ENCODE measurements around the gene FBXO31.

The FBXO31 gene

GRCh38 chr16:87306516-87306915, 77.1 kb downstream of the FBXO31 start:
- TF ChIP-seq CTCF (IDR thresholded peaks at IDR 0.05; ENCODE audit: low read length) (no peak), EZH2 (optimal IDR thresholded peaks at IDR 0.05; ENCODE audit: low read depth, low read length) (no peak), EZH2phosphoT487 (IDR thresholded peaks at IDR 0.05; ENCODE audit: low read length) (no peak)
- H3K4me2 ChIP-seq (ENCODE audit: low read depth, low read length), result no peak overlapping the region
- DNase-seq, result no peak

GRCh38 chr16:87305505-87306391, 77.8 kb downstream of the FBXO31 start:
- Histone ChIP-seq H2AFZ (ENCODE audit: low read length) (no peak overlapping the region), H3K4me2 (ENCODE audit: low read depth, low read length) (no peak overlapping the region), H3K27ac (ENCODE audit: low read length) (no peak overlapping the region), H3K9me3 (replicated peaks; ENCODE audit: insufficient read depth, low read length) (no peaks in the 10 kb centered on the region), H3K4me1 (ENCODE audit: low read length) (no peaks in the 10 kb centered on the region), H3K4me3 (ENCODE audit: low read length) (no peak overlapping the region), H3K9me2 (replicated peaks; ENCODE audit: insufficient read depth, low read length) (no peaks in the 10 kb centered on the region), H3K9ac (ENCODE audit: low read length) (no peak overlapping the region), H3K79me2 (ENCODE audit: low read length) (no peaks in the 10 kb centered on the region), H3K36me3 (replicated peaks; ENCODE audit: insufficient read depth, low read length) (no peaks in the 10 kb centered on the region), H3F3A (ENCODE audit: insufficient read depth, low read length) (no peaks in the 10 kb centered on the region), H4K20me1 (ENCODE audit: insufficient read depth, low read length) (no peaks in the 10 kb centered on the region), H3K27me3 (replicated peaks; ENCODE audit: insufficient read depth, low read length) (no peaks in the 10 kb centered on the region)
- TF ChIP-seq EZH2 (optimal IDR thresholded peaks at IDR 0.05; ENCODE audit: low read depth, low read length), result no peak
- TF ChIP-seq EZH2phosphoT487 (IDR thresholded peaks at IDR 0.05; ENCODE audit: low read length), result no peak
- no peak for TF ChIP-seq CTCF (IDR thresholded peaks at IDR 0.05; ENCODE audit: low read length)
- no peak for DNase-seq

More at GRCh38 chr16:87306516-87306915, 77.1 kb downstream of the FBXO31 start:
- no peak overlapping the region for H2AFZ ChIP-seq (ENCODE audit: low read length)
- H3F3A ChIP-seq (ENCODE audit: insufficient read depth, low read length), result no peaks in the 10 kb centered on the region
- H3K9me2 ChIP-seq (replicated peaks; ENCODE audit: insufficient read depth, low read length), result no peaks in the 10 kb centered on the region
- no peaks in the 10 kb centered on the region for H3K27me3 ChIP-seq (replicated peaks; ENCODE audit: insufficient read depth, low read length)
- H3K9ac ChIP-seq (ENCODE audit: low read length), result no peak overlapping the region
- no peaks in the 10 kb centered on the region for H3K9me3 ChIP-seq (replicated peaks; ENCODE audit: insufficient read depth, low read length)
- H3K27ac ChIP-seq (ENCODE audit: low read length), result no peak overlapping the region
- H3K79me2 ChIP-seq (ENCODE audit: low read length), result no peaks in the 10 kb centered on the region
- H3K4me3 ChIP-seq (ENCODE audit: low read length), result no peak overlapping the region
- no peaks in the 10 kb centered on the region for H4K20me1 ChIP-seq (ENCODE audit: insufficient read depth, low read length)
- no peaks in the 10 kb centered on the region for H3K36me3 ChIP-seq (replicated peaks; ENCODE audit: insufficient read depth, low read length)
- H3K4me1 ChIP-seq (ENCODE audit: low read length), result no peaks in the 10 kb centered on the region

- Histone ChIP-seq H3F3A (ENCODE audit: insufficient read depth, low read length) (no peaks in the 10 kb centered on the region), H2AFZ (ENCODE audit: low read length) (no peak overlapping the region), H3K4me1 (ENCODE audit: low read length) (no peaks in the 10 kb centered on the region), H3K4me2 (ENCODE audit: low read depth, low read length) (no peak overlapping the region), H3K9me3 (replicated peaks; ENCODE audit: insufficient read depth, low read length) (no peaks in the 10 kb centered on the region), H3K79me2 (ENCODE audit: low read length) (no peaks in the 10 kb centered on the region), H3K4me3 (ENCODE audit: low read length) (no peak overlapping the region), H3K36me3 (replicated peaks; ENCODE audit: insufficient read depth, low read length) (no peaks in the 10 kb centered on the region), H3K27me3 (replicated peaks; ENCODE audit: insufficient read depth, low read length) (no peaks in the 10 kb centered on the region), H3K9ac (ENCODE audit: low read length) (no peak overlapping the region), H4K20me1 (ENCODE audit: insufficient read depth, low read length) (no peaks in the 10 kb centered on the region), H3K27ac (ENCODE audit: low read length) (no peak overlapping the region), H3K9me2 (replicated peaks; ENCODE audit: insufficient read depth, low read length) (no peaks in the 10 kb centered on the region)
- TF ChIP-seq EZH2 (optimal IDR thresholded peaks at IDR 0.05; ENCODE audit: low read depth, low read length) (no peak), EZH2phosphoT487 (IDR thresholded peaks at IDR 0.05; ENCODE audit: low read length) (no peak), CTCF (IDR thresholded peaks at IDR 0.05; ENCODE audit: low read length) (no peak)
- DNase-seq, result no peak
Observed at GRCh38 chr16:87304951-87305350, 78.6 kb downstream of the FBXO31 start.

All from MM.1S (cell line).